ENCODE measurements around the gene DUSP22. TPM values are rescaled to one million over a fixed set of nuclear protein-coding genes. Genes with fewer than 3 reads are reported as not detected.

DUSP22 gene
- total RNA-seq, 1 experiment from 2014 or later = 11.5 TPM

- DNase-seq (ENCODE audit: low read depth) = no peak
Observed at GRCh38 chr6:308768-309167, 16.5 kb downstream of the DUSP22 start.

- no peak for DNase-seq (ENCODE audit: low read depth)
Observed at GRCh38 chr6:309947-310346, 17.7 kb downstream of the DUSP22 start.

- DNase-seq (ENCODE audit: low read depth) = no peak
Observed at GRCh38 chr6:310671-311070, 18.4 kb downstream of the DUSP22 start.

GRCh38 chr6:311679-312220, 19.5 kb downstream of the DUSP22 start:
- DNase-seq (ENCODE audit: low read depth) = no peak

DNA sequence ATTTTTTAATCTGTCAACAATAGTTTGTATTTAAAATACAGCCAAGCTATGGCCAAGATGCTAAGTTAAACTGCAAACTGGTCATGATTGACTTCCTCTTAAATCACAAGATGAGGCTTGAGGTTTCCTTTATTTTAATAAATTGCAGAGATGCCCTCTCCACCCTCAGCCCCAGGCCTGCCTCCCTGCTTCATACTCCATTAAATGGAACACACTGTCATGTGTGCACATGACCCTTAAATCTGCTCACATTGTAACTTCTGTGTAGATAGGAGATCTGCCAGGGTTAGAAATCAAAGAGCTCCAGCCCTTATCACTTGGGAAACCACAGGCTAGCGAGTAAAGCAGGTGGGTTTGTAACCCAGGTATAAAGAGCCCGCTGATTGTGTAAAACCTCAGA, 20.8 kb downstream of the DUSP22 start:
- DNase-seq (ENCODE audit: low read depth) = no peak

GRCh38 chr6:313917-314316, 21.6 kb downstream of the DUSP22 start:
- no peak for DNase-seq (ENCODE audit: low read depth)

DNA sequence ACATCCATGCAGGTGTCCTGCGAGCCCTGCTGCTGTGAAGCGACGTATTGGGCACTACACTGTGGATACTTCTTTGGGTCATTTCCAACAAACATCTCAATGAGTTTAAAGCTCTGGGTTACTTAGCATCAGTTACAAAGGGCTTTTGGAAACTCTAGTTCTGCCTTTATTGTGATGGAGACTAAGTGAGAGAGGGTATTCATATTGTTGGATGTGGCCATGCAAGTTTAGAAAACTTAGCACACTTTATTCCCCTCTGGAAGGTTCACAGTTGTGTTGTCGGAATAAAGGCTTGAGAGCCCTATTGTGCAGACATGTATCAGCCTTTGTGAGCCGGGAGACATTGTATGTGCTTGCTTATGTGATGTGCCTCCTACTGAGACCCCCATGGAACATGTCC, 22.1 kb downstream of the DUSP22 start:
- no peak for DNase-seq (ENCODE audit: low read depth)

GRCh38 chr6:315226-315625, 22.9 kb downstream of the DUSP22 start:
- no peak for DNase-seq (ENCODE audit: low read depth)

DNA sequence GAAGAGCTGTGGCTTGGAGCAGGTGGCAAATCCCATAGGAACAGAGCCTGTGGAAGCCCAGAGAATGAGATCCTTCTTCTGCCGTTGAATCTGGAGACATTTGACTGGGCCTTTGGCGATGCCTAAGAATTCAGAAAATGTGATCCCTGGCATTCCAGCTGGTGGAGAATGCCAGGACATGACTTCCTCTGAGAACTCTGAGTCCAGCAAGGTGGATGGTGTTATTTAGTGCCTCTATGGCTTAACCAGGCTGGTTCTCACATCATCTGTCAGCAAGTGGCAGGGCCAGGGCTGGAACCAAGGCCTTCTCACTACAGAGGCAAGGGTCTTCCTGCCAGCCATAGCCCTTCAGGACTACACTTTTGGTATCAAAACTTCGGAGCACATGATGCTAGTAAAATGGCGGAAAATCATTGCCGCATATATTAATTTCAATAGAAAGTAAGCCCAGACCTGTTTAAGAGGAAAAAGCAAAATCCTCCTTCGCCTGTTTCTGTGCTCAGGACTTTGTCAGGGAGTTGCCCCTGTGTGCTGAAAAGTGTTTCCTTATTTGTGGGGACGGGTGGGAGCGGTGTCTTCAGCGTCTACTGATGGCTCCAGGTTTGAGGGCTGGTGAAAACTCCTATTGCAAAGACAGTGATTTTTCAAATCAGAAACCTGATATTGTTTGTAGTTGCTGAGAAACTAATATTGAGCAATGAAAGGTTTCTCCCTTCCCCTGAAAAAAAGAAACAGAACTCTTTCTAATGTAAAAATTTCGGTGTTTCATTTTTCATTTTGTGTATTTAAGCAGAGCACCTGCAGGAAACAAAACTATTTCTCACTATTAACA, 23.9 kb downstream of the DUSP22 start:
- no peak for DNase-seq (ENCODE audit: low read depth)

DNA sequence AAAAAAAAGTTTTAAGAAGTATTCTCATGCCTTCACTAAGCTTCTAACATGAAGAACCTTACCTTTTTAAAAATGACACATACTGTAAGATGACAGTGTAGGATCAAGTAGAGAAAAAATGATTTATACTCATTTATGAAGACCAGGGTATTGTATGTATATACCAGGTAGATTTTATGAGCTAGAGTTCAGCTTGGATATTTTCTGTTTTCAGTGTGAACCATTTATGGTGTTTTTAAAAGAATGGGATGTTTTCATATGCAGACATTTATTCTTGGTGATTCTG, 24.4 kb downstream of the DUSP22 start:
- no peak for DNase-seq (ENCODE audit: low read depth)

- DNase-seq (ENCODE audit: low read depth) = no peak
Observed at GRCh38 chr6:317060-317447, 24.8 kb downstream of the DUSP22 start.

GRCh38 chr6:317448-318144, 25.3 kb downstream of the DUSP22 start:
- no peak for DNase-seq (ENCODE audit: low read depth)

GRCh38 chr6:318243-318890, 26.1 kb downstream of the DUSP22 start:
- DNase-seq (ENCODE audit: low read depth) = no peak

DNA sequence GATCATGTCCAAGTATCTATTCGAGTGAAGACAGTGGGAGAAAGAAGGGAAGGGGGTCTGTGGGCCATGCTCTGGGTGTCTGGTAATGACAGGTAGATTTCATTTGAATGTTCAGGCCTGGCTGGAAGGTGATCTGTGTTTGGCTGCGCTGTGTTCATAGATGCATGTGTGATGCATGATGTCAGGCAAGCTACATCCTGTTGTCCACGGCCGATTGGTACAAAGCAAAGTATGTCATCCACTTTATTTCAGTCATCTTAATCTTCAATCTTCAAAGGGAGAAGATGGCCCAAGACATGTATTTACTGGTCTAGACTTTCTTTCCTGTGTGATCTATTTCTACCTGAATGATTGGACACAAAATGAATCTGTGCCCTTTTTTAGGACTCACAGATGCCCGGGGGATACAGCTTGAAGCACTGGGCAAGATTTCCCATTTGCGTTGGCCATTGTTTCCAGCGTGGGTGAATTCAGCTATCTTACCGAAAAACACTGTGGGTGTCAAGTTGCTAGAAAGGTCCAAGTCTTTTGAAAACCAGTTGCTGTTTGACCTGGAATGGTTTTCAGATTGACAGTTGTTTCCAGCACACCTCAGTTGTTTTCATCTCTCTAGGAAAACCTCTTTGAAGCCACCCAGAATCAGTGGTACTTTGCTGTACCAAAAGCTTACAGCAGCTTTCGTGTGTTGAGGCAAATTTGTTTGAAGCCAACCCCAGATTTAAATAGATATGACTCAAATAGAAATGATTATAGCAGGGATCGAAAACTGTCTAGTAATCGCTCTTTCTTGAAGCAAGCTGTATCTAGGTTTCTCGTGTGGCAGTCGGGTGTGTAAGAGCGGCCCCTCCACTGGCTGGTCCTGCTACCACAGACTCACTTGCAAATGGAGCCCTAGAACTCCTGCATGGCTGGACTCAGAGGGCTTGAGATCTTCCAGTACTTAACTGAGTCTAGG, 27.2 kb downstream of the DUSP22 start:
- no peak for DNase-seq (ENCODE audit: low read depth)

GRCh38 chr6:320351-321157, 28.3 kb downstream of the DUSP22 start:
- DNase-seq (ENCODE audit: low read depth) = no peak

DNA sequence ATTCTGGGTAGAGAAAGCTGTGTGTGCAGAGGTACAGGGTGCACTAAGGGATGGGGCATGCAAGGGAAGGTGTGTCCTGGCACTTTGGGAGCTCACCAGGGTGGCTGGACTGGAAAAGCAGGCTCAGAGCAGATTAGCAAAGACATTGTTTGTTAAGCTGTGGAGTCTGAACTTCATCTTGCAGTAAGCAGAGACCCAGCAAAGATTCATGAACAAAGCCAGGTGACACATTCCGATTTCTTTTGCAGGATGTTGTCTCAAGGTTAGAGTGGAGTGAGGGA, 28.8 kb downstream of the DUSP22 start:
- DNase-seq (ENCODE audit: low read depth) = no peak

GRCh38 chr6:321536-322258, 29.4 kb downstream of the DUSP22 start:
- DNase-seq (ENCODE audit: low read depth) = no peak

DNA sequence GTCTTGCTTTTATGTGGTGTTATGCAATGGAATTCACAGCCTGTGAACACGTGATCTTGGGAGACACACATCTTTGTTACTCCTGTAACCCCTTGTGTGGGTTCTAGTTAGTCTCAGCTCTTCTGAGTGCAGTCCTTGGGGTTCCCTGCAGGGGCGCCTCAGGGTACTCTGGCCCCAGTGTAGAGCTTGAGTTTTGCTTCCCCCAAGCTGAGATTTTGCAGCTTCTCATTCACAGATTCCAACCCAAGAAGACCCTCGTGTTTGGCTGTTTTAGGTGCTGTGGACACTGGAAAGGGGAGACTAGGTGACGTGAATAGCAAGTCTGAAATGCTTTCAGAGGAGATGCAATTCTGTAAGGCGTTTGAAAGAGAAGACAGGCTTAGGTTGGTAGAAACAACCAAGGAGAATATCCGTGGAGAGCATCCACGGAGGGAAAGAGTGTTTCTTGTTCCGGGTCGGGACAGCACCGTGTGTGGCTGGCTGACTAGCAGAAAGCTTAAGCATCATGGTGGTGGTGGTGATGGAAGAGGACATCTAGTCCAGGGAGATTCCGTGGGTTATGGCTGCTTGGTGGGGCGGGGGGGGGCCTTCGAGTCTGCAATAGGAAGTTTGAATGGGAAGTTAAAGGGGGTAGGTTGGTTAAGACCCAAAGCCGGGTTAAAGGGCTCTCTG, 30.1 kb downstream of the DUSP22 start:
- no peak for DNase-seq (ENCODE audit: low read depth)

All from HT1080 (cell line).